Parathyroid adenoma (tissue), 2 donors: Measurements from ENCODE around the gene HECTD3.
"Not testable (repeated sequence)": the region's sequence is repeated elsewhere in the genome, so short reads cannot be mapped to it uniquely, and the experiment has no call there.

Experiments
- H2AFZ ChIP-seq: fragments of 300-600 bp; sonication (generic); one replicate; pipeline ENCODE4 v1.7.0; 2017; ENCODE audit warnings: antibody characterized with exemption, mild to moderate bottlenecking
- H3K27ac ChIP-seq: fragments of 300-600 bp; sonication (generic); one replicate; pipeline ENCODE4 v1.7.0; 2017
- H3K27me3 ChIP-seq: fragments of 300-600 bp; sonication (generic); one replicate; pipeline ENCODE4 v1.7.0; 2017; ENCODE audit warnings: low read length; ENCODE audit not compliant: control insufficient read depth, insufficient read depth
- H3K36me3 ChIP-seq: fragments of 300-600 bp; sonication (generic); one replicate; pipeline ENCODE4 v1.7.0; 2017; ENCODE audit warnings: low read length; ENCODE audit not compliant: control insufficient read depth, insufficient read depth
- H3K4me1 ChIP-seq: fragments of 300-600 bp; sonication (generic); one replicate; pipeline ENCODE4 v1.7.0; 2017; ENCODE audit warnings: control low read depth
- H3K4me2 ChIP-seq: fragments of 300-600 bp; sonication (generic); one replicate; pipeline ENCODE4 v1.7.0; 2017; ENCODE audit warnings: low read length
- H3K4me3 ChIP-seq: fragments of 300-600 bp; sonication (generic); one replicate; pipeline ENCODE4 v1.7.0; 2017; ENCODE audit warnings: low read depth, low read length
- H3K79me2 ChIP-seq: fragments of 300-600 bp; sonication (generic); one replicate; pipeline ENCODE4 v1.7.0; 2017; ENCODE audit warnings: control low read depth
- H3K9ac ChIP-seq: fragments of 300-600 bp; sonication (generic); one replicate; pipeline ENCODE4 v1.7.0; 2017; ENCODE audit warnings: mild to moderate bottlenecking
- H3K9me3 ChIP-seq: fragments of 300-600 bp; sonication (generic); one replicate; pipeline ENCODE4 v1.7.0; 2017; ENCODE audit warnings: low read length; ENCODE audit not compliant: control insufficient read depth
- TF ChIP-seq, protein P1 (sequence below): fragments of 300-600 bp; sonication (generic); IDR thresholded peaks from one replicate; pipeline ENCODE4 v1.7.0; 2017; ENCODE audit warnings: antibody characterized with exemption, mild to moderate bottlenecking
- donor health status: primary hyperparathyroidism.

Gene HECTD3

DNA sequence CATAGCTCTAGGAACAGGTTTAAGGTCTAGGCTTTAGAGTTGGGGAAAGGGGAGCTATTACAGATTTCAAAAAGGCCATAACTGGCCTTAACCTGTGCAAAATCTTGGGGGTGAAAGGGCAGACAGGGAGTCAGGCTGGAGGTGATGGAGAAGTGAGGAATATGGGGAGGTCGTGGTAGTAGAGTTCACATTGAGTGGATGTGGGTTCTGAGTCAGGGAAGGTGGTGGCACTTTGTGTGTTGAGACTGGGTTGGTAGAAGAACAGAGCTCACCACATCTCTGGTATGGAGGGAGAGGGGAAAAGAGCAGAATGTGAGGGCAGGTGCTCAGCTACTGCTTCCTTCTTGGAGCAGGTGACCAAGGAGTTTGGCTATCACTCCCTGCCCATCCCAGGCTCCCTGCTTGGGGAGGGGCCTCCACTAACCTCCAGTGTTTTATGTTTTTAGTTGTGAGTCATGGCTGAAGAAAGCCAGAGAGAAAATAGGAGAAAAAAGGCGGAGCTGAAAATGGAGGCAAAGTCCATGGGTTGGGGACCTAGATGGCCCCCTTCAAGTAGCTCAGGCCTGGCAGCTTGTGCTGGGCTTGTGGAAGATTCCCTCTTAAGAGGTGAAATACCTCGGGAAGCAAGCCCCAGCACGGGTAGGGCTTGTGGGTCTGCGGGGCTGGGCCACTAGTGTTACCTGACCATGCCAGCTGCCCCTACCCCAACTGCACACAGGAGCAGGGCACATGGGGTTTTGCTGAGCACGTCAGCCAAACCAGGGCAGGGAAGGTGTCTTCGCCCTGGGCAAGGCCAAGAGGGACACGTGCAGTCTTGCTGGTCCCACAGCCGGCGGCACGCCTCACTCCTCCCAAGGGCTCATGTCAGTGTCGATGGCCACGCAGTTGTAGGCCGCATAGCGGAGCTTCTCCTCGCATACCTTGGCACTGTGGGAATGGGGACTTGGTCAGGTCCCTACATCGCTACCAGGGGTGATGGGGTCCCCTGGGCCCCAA is 8.2 kb downstream of the HECTD3 start:
- no peaks in the 10 kb centered on the region for H3K4me1 ChIP-seq
- H3K4me2 ChIP-seq: no peak overlapping the region
- no peak overlapping the region for H2AFZ ChIP-seq
- H3K27ac ChIP-seq: no peak overlapping the region
- H3K9ac ChIP-seq: no peak overlapping the region
- H3K79me2 ChIP-seq: no peaks in the 10 kb centered on the region
- no peaks in the 10 kb centered on the region for H3K36me3 ChIP-seq
- H3K4me3 ChIP-seq: no peak overlapping the region
- no peaks in the 10 kb centered on the region for H3K27me3 ChIP-seq
- TF ChIP-seq, protein P1, sequence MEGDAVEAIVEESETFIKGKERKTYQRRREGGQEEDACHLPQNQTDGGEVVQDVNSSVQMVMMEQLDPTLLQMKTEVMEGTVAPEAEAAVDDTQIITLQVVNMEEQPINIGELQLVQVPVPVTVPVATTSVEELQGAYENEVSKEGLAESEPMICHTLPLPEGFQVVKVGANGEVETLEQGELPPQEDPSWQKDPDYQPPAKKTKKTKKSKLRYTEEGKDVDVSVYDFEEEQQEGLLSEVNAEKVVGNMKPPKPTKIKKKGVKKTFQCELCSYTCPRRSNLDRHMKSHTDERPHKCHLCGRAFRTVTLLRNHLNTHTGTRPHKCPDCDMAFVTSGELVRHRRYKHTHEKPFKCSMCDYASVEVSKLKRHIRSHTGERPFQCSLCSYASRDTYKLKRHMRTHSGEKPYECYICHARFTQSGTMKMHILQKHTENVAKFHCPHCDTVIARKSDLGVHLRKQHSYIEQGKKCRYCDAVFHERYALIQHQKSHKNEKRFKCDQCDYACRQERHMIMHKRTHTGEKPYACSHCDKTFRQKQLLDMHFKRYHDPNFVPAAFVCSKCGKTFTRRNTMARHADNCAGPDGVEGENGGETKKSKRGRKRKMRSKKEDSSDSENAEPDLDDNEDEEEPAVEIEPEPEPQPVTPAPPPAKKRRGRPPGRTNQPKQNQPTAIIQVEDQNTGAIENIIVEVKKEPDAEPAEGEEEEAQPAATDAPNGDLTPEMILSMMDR: no peak
- H3K9me3 ChIP-seq: no peaks in the 10 kb centered on the region

DNA sequence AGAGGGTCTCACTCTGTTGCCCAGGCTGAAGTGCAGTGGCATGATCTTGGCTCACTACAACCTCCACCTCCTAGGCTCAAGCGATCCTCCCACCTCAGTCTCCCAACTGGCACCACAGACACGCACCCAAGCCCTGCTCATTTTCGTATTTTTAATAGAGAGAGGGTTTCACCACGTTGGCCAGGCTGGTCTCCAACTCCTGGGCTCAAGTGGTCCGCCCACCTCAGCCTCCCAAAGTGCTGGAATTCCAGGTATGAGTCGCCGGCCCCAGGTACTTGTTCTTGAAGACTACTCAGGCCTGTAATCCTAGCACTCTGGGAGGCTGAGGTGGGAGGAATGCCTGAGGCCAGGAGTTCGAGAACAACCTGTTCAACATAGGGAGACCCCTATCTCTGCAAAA is 9.5 kb downstream of the HECTD3 start:
- H2AFZ ChIP-seq, H3K4me1 ChIP-seq, H3K79me2 ChIP-seq, H3K9ac ChIP-seq, H3K27me3 ChIP-seq, H3K4me3 ChIP-seq, H3K27ac ChIP-seq, H3K4me2 ChIP-seq, H3K9me3 ChIP-seq, H3K36me3 ChIP-seq: not testable (repeated sequence)

DNA sequence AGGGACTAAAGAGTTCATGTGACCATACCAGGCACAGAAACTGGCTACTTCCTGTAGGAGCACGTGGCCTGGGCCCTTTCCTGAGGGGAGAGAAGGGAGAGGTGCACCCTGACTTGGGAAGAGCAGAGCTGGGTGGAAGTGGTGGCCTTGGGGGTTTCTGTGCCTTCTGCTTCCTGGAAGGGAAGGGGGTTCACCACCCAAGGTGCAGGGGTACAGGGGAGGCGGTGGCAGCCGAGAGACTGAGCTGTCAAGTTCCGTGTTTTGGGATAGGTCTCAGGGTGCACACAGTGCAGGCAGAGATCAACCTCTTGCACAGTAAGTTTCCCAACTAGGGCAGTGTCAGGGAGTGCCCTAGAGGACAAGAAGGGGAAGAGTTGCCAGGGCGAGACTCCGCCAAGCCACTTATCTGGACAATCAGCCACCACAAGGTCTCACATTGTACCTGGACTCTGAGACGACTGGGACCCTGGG is 10.1 kb downstream of the HECTD3 start:
- Histone ChIP-seq H3K9me3 (no peaks in the 10 kb centered on the region), H3K4me3 (no peak overlapping the region), H3K27me3 (no peaks in the 10 kb centered on the region), H3K9ac (no peak overlapping the region), H3K4me1 (no peaks in the 10 kb centered on the region), H3K36me3 (no peaks in the 10 kb centered on the region), H3K79me2 (no peaks in the 10 kb centered on the region), H3K4me2 (no peak overlapping the region), H3K27ac (no peak overlapping the region), H2AFZ (no peak overlapping the region)
- TF ChIP-seq, protein P1: no peak

DNA sequence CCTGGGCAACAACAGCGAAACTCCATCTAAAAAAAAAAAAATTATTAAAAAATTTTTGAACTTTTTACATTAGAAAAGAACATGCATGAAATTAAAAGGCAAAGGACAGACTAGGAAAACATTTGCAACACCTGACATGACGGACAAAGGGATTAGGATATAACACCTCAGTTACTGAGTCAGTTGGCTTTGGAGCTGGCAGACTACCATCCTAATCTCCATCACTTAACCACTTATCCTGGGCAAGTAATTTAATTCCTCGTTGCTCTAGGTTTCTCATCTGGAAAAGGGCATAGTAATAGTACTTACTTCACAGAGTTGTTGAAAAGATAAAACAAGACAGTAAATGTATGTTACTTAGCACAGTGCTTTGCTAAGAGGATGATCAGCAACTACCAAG is 11.9 kb downstream of the HECTD3 start:
- no peak overlapping the region for H2AFZ ChIP-seq
- H3K9ac ChIP-seq: no peak overlapping the region
- TF ChIP-seq, protein P1: no peak
- H3K27me3 ChIP-seq: no peaks in the 10 kb centered on the region
- H3K36me3 ChIP-seq: no peaks in the 10 kb centered on the region
- H3K9me3 ChIP-seq: no peaks in the 10 kb centered on the region
- no peak overlapping the region for H3K4me2 ChIP-seq
- no peak overlapping the region for H3K4me3 ChIP-seq
- no peaks in the 10 kb centered on the region for H3K4me1 ChIP-seq
- H3K79me2 ChIP-seq: no peaks in the 10 kb centered on the region
- no peak overlapping the region for H3K27ac ChIP-seq

DNA sequence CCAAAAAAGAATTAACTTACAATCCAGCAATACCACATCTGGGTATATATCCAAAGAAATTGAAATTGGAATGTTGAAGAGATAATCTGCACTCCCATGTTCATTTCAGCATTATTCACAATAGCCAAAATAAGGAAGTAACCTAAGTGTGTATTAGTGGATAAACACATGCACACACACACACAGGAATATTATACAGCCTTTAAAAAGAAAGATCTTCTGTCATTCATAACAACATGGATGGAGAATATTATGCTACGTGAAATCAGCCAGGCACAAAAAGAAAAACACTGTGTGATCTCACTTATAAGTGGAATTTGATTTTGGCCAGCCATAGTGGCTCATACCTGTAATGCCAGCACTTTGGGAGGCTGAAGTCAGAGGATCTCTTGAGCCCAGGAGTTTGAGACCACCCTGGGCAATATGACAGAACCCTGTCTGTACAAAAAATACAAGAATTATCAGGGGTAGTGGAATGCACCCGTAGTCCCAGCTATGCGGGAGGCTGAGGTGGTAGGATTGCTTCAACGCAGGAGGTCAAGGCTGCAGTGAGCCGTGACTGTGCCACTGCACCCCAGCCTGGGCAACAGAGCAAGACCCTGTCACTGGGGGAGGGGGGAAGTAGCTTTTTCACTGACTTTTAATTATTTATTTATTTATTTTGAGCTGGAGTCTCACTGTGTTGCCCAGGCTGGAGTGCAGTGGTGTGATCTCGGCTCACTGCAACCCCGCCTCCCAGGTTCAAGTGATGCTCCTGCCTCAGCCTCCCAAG is 15.5 kb downstream of the HECTD3 start:
- Histone ChIP-seq H3K27me3 (no peaks in the 10 kb centered on the region), H3K27ac (no peak overlapping the region), H2AFZ (no peak overlapping the region), H3K9me3 (no peaks in the 10 kb centered on the region), H3K4me1 (no peaks in the 10 kb centered on the region), H3K4me2 (no peak overlapping the region), H3K36me3 (no peaks in the 10 kb centered on the region), H3K4me3 (no peak overlapping the region), H3K79me2 (no peaks in the 10 kb centered on the region), H3K9ac (no peak overlapping the region)
- TF ChIP-seq, protein P1: no peak
